GM12891 (cell line): ENCODE measurements around the gene TTLL5.

ENCODE experiments used
- PAX5 ChIP-seq: IDR thresholded peaks from 2 replicates; pipeline ENCODE4 v1.6.1; 2011; ENCODE audit warnings: low read length, moderate library complexity, mild to moderate bottlenecking; ENCODE audit not compliant: insufficient read depth, severe bottlenecking
- POLR2A ChIP-seq: IDR thresholded peaks from 2 replicates; pipeline ENCODE4 v1.6.1; 2011; ENCODE audit warnings: low read depth, low read length, control low read depth
- POLR2AphosphoS5 ChIP-seq: IDR thresholded peaks from 2 replicates; pipeline ENCODE4 v1.6.1; 2011; ENCODE audit warnings: low read depth, low read length, control low read depth
- POU2F2 ChIP-seq: IDR thresholded peaks from 2 replicates; pipeline ENCODE4 v1.6.1; 2011; ENCODE audit warnings: low read depth, mild to moderate bottlenecking, control low read depth, low read length, moderate library complexity
- SPI1 ChIP-seq: IDR thresholded peaks from 2 replicates; pipeline ENCODE4 v1.6.1; 2011; ENCODE audit warnings: low read depth, low read length, control low read depth
- TAF1 ChIP-seq: IDR thresholded peaks from 2 replicates; pipeline ENCODE4 v1.6.1; 2011; ENCODE audit warnings: low read depth, low read length, control low read depth

DNA sequence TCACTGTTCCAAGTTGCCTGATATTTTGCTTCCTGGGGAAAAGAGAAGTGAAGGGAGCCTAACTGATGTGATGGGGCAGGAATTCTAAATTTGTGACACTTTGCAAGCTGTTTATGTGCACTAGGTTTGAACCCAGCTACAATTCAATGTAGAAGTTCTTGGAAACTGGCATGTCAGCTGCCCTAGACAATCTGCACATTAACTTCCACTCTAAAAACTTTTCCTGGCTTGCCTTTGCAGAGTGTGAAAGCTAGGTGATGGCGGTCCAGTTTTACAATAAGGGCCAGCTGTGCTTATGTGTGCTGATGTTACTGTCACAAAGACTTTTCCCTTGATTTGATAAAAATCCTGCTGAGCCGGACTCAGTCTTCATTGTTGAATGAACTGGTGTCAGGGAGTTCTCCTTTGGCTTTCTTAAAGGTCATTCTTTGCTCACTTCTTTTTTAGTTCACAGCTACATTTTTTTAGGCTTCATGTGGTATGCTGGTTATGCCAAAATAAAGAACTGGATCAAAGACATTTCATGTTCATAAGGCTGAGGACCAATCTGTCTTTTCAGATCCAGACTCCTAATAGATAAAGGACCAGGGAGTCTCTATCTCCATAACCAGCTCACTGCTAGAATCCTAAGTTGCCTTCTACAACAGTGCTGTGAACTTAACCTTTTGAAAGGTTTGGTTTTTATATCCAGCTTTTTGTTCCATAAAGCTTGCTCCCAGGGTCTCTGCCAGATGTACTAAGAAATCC is 187.3 kb downstream of the TTLL5 start:
- no peak for TF ChIP-seq POLR2AphosphoS5
- no peak for TF ChIP-seq POLR2A
- TF ChIP-seq PAX5 = no peak
- no peak for TF ChIP-seq TAF1
- no peak for TF ChIP-seq SPI1
- TF ChIP-seq POU2F2 = no peak
